ENCODE measurements around the gene TEX261. TPM values are rescaled to one million over a fixed set of nuclear protein-coding genes. Genes with fewer than 3 reads are reported as not detected.
A peak's percentile ranks its signal among the peaks of the same experiment; 100 is the strongest.

The TEX261 gene
- total RNA-seq, 1 donor, result 16.7 TPM

- Histone ChIP-seq H3K4me3 (ENCODE audit: low read length) (peak within 1 kb of the TSS; percentile 56), H3K9me3 (ENCODE audit: low read depth, low read length) (no peaks in the 10 kb centered on the region), H3K27me3 (ENCODE audit: insufficient read depth, low read length) (no peaks in the 10 kb centered on the region), H3K4me1 (ENCODE audit: insufficient read depth, low read length) (peaks cover 23% of the 10 kb centered on the region)
These were observed 16.1 kb downstream of the TEX261 start, which contains the start of gene ANKRD53 for GRCh38 chr2:70978341-70979179. Gene ANKRD53 (plus strand): TSS chr2:70978630. CDS start chr2:70978646, 16 bp downstream.

DNA sequence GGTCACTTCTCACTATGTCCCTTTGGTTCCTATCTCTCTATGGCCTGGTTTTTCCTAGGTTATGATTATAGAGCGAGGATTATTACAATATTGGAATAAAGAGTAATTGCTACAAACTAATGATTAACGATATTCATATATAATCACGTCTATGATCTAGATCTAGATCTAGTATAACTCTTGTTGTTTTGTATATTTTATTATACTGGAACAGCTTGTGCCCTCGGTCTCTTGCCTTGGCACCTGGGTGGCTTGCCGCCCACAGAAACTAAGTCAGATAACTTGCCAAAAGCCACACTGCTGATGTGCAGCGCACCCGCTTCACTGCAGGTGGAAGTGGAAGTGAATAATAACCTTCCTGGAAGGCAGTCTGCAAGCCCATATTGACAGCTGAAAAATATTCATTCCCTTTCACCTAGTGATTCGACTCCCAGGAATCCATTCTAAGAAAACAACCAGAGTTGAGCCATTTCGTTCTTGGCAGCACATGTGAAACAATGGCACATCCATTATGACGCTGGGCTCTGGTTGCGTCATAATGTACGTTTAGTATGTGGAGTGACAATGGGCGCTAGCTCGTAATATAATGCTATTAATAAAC is 17.0 kb downstream of the TEX261 start:
- Histone ChIP-seq H3K27me3 (ENCODE audit: insufficient read depth, low read length) (no peaks in the 10 kb centered on the region), H3K4me1 (ENCODE audit: insufficient read depth, low read length) (peaks cover 23% of the 10 kb centered on the region), H3K9me3 (ENCODE audit: low read depth, low read length) (no peaks in the 10 kb centered on the region), H3K4me3 (ENCODE audit: low read length) (peak overlapping the region; percentile 56)

DNA sequence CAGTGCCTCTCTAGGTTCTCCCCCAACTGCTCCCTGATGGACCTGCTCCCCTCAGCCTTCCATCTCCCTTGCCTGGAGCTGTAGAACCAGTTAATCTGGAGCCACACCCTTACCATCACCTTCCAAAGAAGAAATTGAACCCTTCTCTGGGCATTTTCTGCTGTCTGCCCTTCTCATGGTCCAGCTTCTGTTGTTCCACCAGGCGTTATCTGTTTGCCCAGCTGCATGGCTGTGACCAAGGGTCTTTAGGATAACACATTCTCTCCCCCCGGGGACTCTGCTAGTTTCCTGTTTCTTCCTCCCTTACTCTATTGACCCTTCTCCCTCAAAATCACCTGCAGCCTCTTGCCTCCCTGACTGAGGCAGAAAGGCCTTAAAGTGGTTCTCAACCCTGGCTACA is 19.4 kb downstream of the TEX261 start:
- H3K27me3 ChIP-seq (ENCODE audit: insufficient read depth, low read length), result peaks cover 12% of the 10 kb centered on the region
- peaks cover 23% of the 10 kb centered on the region for H3K4me1 ChIP-seq (ENCODE audit: insufficient read depth, low read length)
- H3K9me3 ChIP-seq (ENCODE audit: low read depth, low read length), result no peaks in the 10 kb centered on the region
- H3K4me3 ChIP-seq (ENCODE audit: low read length), result no peak overlapping the region

- H3K4me1 ChIP-seq (ENCODE audit: insufficient read depth, low read length), result peaks cover 23% of the 10 kb centered on the region
- H3K9me3 ChIP-seq (ENCODE audit: low read depth, low read length), result no peaks in the 10 kb centered on the region
- no peak overlapping the region for H3K4me3 ChIP-seq (ENCODE audit: low read length)
- peaks cover 16% of the 10 kb centered on the region for H3K27me3 ChIP-seq (ENCODE audit: insufficient read depth, low read length)
These were observed 20.1 kb downstream of the TEX261 start for GRCh38 chr2:70974592-70974991.

GRCh38 chr2:70967189-70967588 is 27.5 kb downstream of the TEX261 start:
- Histone ChIP-seq H3K27me3 (ENCODE audit: insufficient read depth, low read length) (peaks cover 36% of the 10 kb centered on the region), H3K9me3 (ENCODE audit: low read depth, low read length) (no peaks in the 10 kb centered on the region), H3K4me3 (ENCODE audit: low read length) (no peak overlapping the region), H3K4me1 (ENCODE audit: insufficient read depth, low read length) (peaks cover 10% of the 10 kb centered on the region)

DNA sequence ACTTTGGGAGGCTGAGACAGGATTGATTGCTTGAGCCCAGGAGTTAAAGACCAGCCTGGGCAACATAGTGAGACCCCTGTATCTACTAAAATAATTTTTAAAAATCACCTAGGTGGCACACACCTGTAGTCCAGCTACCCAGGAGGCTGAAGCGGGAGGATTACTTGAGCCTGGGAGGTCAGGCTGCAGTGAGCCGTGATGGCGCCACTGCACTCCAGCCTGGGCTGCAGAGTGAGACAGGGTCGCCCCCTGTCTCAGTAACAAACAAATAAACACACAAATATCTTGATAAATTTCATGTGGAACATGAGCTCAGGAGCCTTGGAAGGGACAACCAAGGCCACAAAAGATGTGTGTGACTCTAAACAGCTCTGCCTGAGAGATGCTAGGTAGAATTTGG is 28.0 kb downstream of the TEX261 start:
- Histone ChIP-seq H3K27me3 (ENCODE audit: insufficient read depth, low read length) (peaks cover 34% of the 10 kb centered on the region), H3K9me3 (ENCODE audit: low read depth, low read length) (no peaks in the 10 kb centered on the region), H3K4me3 (ENCODE audit: low read length) (no peak overlapping the region), H3K4me1 (ENCODE audit: insufficient read depth, low read length) (peaks cover 10% of the 10 kb centered on the region)

GRCh38 chr2:70965506-70965905 is 29.2 kb downstream of the TEX261 start:
- Histone ChIP-seq H3K27me3 (ENCODE audit: insufficient read depth, low read length) (peaks cover 24% of the 10 kb centered on the region), H3K4me1 (ENCODE audit: insufficient read depth, low read length) (peaks cover 10% of the 10 kb centered on the region), H3K4me3 (ENCODE audit: low read length) (peak overlapping the region; percentile 33), H3K9me3 (ENCODE audit: low read depth, low read length) (no peaks in the 10 kb centered on the region)

- H3K9me3 ChIP-seq (ENCODE audit: low read depth, low read length), result no peaks in the 10 kb centered on the region
- H3K4me3 ChIP-seq (ENCODE audit: low read length), result peak overlapping the region; percentile 33
- peaks cover 10% of the 10 kb centered on the region for H3K4me1 ChIP-seq (ENCODE audit: insufficient read depth, low read length)
- peaks cover 19% of the 10 kb centered on the region for H3K27me3 ChIP-seq (ENCODE audit: insufficient read depth, low read length)
These were observed 29.9 kb downstream of the TEX261 start for GRCh38 chr2:70964596-70965386.

DNA sequence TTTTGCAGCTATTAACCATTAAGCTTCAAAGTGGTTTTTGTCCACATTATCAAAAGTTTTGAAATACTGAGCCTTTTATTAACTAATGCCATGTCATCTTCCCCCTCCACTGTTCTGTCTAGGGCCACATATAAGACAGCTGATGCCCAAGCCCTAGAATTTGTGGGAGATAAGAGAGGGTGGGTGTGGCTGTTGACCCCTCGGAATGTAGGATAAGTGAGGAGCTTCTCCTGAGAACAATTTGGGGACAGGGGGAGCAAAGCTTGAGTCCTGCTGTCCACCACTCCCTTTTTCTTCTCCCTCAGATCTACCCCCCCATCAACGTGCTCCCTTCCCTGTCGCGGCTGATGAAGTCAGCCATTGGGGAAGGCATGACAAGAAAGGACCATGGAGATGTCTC is 30.5 kb downstream of the TEX261 start:
- no peak overlapping the region for H3K4me3 ChIP-seq (ENCODE audit: low read length)
- peaks cover 10% of the 10 kb centered on the region for H3K4me1 ChIP-seq (ENCODE audit: insufficient read depth, low read length)
- H3K27me3 ChIP-seq (ENCODE audit: insufficient read depth, low read length), result peaks cover 19% of the 10 kb centered on the region

GRCh38 chr2:70962885-70963878 is 31.5 kb downstream of the TEX261 start:
- Histone ChIP-seq H3K27me3 (ENCODE audit: insufficient read depth, low read length) (peaks cover 19% of the 10 kb centered on the region), H3K9me3 (ENCODE audit: low read depth, low read length) (no peaks in the 10 kb centered on the region), H3K4me3 (ENCODE audit: low read length) (no peak overlapping the region), H3K4me1 (ENCODE audit: insufficient read depth, low read length) (peaks cover 10% of the 10 kb centered on the region)

More for the DNA sequence above, 30.5 kb downstream of the TEX261 start:
- H3K9me3 ChIP-seq (ENCODE audit: low read depth, low read length), result no peaks in the 10 kb centered on the region

GRCh38 chr2:70962211-70962884 is 32.3 kb downstream of the TEX261 start:
- Histone ChIP-seq H3K9me3 (ENCODE audit: low read depth, low read length) (no peaks in the 10 kb centered on the region), H3K4me1 (ENCODE audit: insufficient read depth, low read length) (peaks cover 10% of the 10 kb centered on the region), H3K27me3 (ENCODE audit: insufficient read depth, low read length) (peaks cover 19% of the 10 kb centered on the region), H3K4me3 (ENCODE audit: low read length) (no peak overlapping the region)

DNA sequence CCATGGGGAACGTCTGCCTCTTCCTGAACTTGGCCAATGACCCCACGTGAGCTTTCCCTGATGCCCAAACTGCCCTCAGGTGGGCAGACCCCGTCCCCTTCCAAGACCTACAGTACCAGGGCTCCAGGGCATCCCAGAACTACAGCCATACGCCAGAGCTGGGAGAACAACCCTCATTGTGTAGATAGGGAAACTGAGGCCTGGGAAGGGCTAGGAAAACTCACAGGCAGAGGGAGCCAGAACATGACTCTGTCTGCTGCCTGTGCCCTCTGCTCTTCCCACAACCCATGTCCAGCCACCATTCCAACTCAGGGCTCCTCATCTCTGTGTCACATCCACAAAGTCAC is 33.1 kb downstream of the TEX261 start:
- Histone ChIP-seq H3K9me3 (ENCODE audit: low read depth, low read length) (no peaks in the 10 kb centered on the region), H3K4me3 (ENCODE audit: low read length) (no peak overlapping the region), H3K4me1 (ENCODE audit: insufficient read depth, low read length) (peaks cover 10% of the 10 kb centered on the region), H3K27me3 (ENCODE audit: insufficient read depth, low read length) (peaks cover 19% of the 10 kb centered on the region)

GRCh38 chr2:70960833-70961647 is 33.6 kb downstream of the TEX261 start:
- no peak overlapping the region for H3K4me3 ChIP-seq (ENCODE audit: low read length)
- peaks cover 10% of the 10 kb centered on the region for H3K4me1 ChIP-seq (ENCODE audit: insufficient read depth, low read length)
- H3K9me3 ChIP-seq (ENCODE audit: low read depth, low read length), result no peaks in the 10 kb centered on the region
- peaks cover 19% of the 10 kb centered on the region for H3K27me3 ChIP-seq (ENCODE audit: insufficient read depth, low read length)
